Fibroblast of lung (primary cell): Measurements from ENCODE around the gene SLC27A5. TPM values are rescaled to one million over a fixed set of nuclear protein-coding genes. Genes with fewer than 3 reads are reported as not detected.

Source experiments
- DNase-seq, 2 donors: peaks; one replicate each; pipeline versions ENCODE4 v3.0.0 to v3.0.0-alpha.2; 2010; ENCODE audit warnings: low read depth in 2 of 2
- H2AFZ ChIP-seq: 2 replicates; pipeline ENCODE4 v1.5.1; 2012; ENCODE audit warnings: low read length, control low read depth, inconsistent platforms
- H3K27ac ChIP-seq: 2 replicates; pipeline ENCODE4 v1.5.1; 2011; ENCODE audit warnings: low read length, control low read depth; ENCODE audit not compliant: insufficient read depth
- H3K27me3 ChIP-seq: 2 replicates; pipeline ENCODE4 v1.5.1; 2011; ENCODE audit warnings: mild to moderate bottlenecking, low read length; ENCODE audit not compliant: control insufficient read depth, insufficient read depth
- H3K36me3 ChIP-seq: 2 replicates; pipeline ENCODE4 v1.5.1; 2011; ENCODE audit warnings: low read length; ENCODE audit not compliant: control insufficient read depth, insufficient read depth
- H3K4me1 ChIP-seq: 2 replicates; pipeline ENCODE4 v1.5.1; 2011; ENCODE audit warnings: low read length; ENCODE audit not compliant: control insufficient read depth, insufficient read depth; ENCODE audit errors: extremely low read depth
- H3K4me2 ChIP-seq: 2 replicates; pipeline ENCODE4 v1.5.1; 2011; ENCODE audit warnings: low read length, control low read depth; ENCODE audit not compliant: insufficient read depth; ENCODE audit errors: extremely low read depth
- H3K4me3 ChIP-seq, 4 experiments: fragments of 200-600 bp in 1 of 4; sonication (generic) in 1 of 4; replicated peaks in 1 of 4; 2 replicates each; pipeline ENCODE4 v1.5.1; 2011 to 2016; ENCODE audit warnings: low read length in 4 of 4, low read depth in 3 of 4, mild to moderate bottlenecking in 3 of 4, control low read depth in 2 of 4, inconsistent platforms in 1 of 4, mixed read lengths in 1 of 4; ENCODE audit not compliant: insufficient read depth in 1 of 4; ENCODE audit errors: control extremely low read depth in 1 of 4
- H3K79me2 ChIP-seq: 2 replicates; pipeline ENCODE4 v1.5.1; 2012; ENCODE audit warnings: mild to moderate bottlenecking, low read length, inconsistent platforms; ENCODE audit not compliant: control insufficient read depth, insufficient read depth
- H3K9ac ChIP-seq: 2 replicates; pipeline ENCODE4 v1.5.1; 2011; ENCODE audit warnings: mild to moderate bottlenecking, low read length, control low read depth; ENCODE audit not compliant: insufficient read depth
- H3K9me3 ChIP-seq: 2 replicates; pipeline ENCODE4 v1.5.1; 2012; ENCODE audit warnings: low read depth, low read length; ENCODE audit not compliant: control insufficient read depth, insufficient read depth
- H4K20me1 ChIP-seq: 2 replicates; pipeline ENCODE4 v1.5.1; 2011; ENCODE audit warnings: low read length; ENCODE audit not compliant: control insufficient read depth, insufficient read depth; ENCODE audit errors: extremely low read depth
- CTCF ChIP-seq, 2 donors: IDR thresholded peaks in 1 of 2; conservative IDR thresholded peaks in 1 of 2; 1 replicate in 1 of 2; 2 replicates in 1 of 2; pipeline ENCODE4 v1.5.1; 2011 to 2012; ENCODE audit warnings: low read length in 2 of 2, control low read depth in 1 of 2, inconsistent platforms in 1 of 2, low read depth in 1 of 2, mild to moderate bottlenecking in 1 of 2
- EZH2 ChIP-seq: IDR thresholded peaks from 2 replicates; pipeline ENCODE4 v1.5.1; 2012; ENCODE audit warnings: low read length, control low read depth, mild to moderate bottlenecking; ENCODE audit errors: missing control alignments
- polyA plus RNA-seq, 2 donors: library from polyadenylated mRNA; depleted of rRNA in 1 of 2; stranded (reverse) in 1 of 2; unstranded in 1 of 2; fragments of >200 nt; gene quantifications; 2 replicates each; pipeline ENCODE4 v1.2.1, GENCODE V29; 2011 to 2012; ENCODE audit warnings: missing spikeins in 1 of 2
- total RNA-seq: library from RNA; depleted of rRNA; stranded (reverse); fragments of >200 nt; gene quantifications from 2 replicates; pipeline ENCODE4 v1.2.1, GENCODE V29; 2014

Gene SLC27A5
- total and polyA plus RNA-seq, 2 donors (not counting 1 experiment from before 2014, with no cell fraction given) = 5.2 to 10.1 TPM

DNA sequence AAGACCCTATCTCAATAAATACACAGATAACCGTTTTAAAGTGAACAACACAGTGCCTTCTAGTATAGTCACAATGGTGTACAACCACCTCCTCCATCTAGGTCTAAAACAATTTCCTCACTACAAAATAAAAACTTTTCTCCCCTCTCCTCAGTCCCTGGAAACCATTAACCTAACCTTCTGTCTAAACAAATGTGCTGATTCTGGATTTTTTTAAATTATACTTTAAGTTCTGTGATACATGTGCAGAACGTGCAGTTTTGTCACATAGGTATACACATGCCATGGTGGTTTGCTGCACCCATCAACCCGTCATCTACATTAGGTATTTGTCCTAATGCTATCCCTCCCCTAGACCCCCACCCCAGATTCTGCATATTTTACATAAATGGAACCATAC, 17.6 kb upstream of the SLC27A5 start:
- Histone ChIP-seq H3K9me3 (no peaks in the 10 kb centered on the region), H3K4me1 (no peaks in the 10 kb centered on the region), H3K9ac (no peak overlapping the region), H3K27ac (no peak overlapping the region), H4K20me1 (no peaks in the 10 kb centered on the region), H3K27me3 (peaks cover 23% of the 10 kb centered on the region), H2AFZ (no peak overlapping the region), H3K4me3 (no peak overlapping the region), H3K36me3 (no peaks in the 10 kb centered on the region), H3K79me2 (no peaks in the 10 kb centered on the region), H3K4me2 (no peak overlapping the region)
- TF ChIP-seq CTCF (conservative IDR thresholded peaks at IDR 0.05 in 1 of 2, IDR thresholded peaks at IDR 0.05 in 1 of 2; ENCODE audit: low read depth in 1 of 2, low read length in 2 of 2) = no peak
- TF ChIP-seq EZH2 = no peak
- no peak for DNase-seq

- DNase-seq = no peak
- TF ChIP-seq CTCF (conservative IDR thresholded peaks at IDR 0.05 in 1 of 2, IDR thresholded peaks at IDR 0.05 in 1 of 2; ENCODE audit: low read depth in 1 of 2, low read length in 2 of 2) (no peak), EZH2 (no peak)
- peaks cover 9% of the 10 kb centered on the region for H3K4me1 ChIP-seq
- H3K79me2 ChIP-seq = peaks cover 14% of the 10 kb centered on the region
- H4K20me1 ChIP-seq = no peaks in the 10 kb centered on the region
- no peak overlapping the region for H2AFZ ChIP-seq
- H3K36me3 ChIP-seq = no peaks in the 10 kb centered on the region
- no peak overlapping the region for H3K4me3 ChIP-seq
- H3K27ac ChIP-seq = no peak overlapping the region
- H3K4me2 ChIP-seq = no peak overlapping the region
- H3K9me3 ChIP-seq = no peaks in the 10 kb centered on the region
- H3K27me3 ChIP-seq = no peaks in the 10 kb centered on the region
- no peak overlapping the region for H3K9ac ChIP-seq
Observed at GRCh38 chr19:58522709-58523108, 10.9 kb upstream of the SLC27A5 start.

DNA sequence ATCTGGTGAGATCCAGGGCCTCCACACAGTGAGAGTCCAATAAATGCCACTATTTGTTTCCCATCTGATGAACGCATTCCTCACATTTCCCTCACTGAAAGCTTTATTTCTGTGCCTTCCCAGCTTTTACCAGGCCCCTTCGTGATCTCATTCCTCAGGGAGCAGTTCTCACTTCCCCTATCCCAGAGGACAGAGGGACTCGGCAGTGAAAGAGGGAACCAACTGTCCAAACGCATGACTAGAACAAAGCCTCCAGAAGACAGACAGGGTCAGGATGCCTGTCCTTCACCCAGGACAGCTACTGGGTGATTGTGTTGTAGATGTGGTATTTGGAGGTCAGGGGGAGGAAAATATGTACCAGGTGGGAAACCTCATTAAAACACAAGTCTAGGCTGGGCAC, 9.9 kb upstream of the SLC27A5 start:
- no peak for DNase-seq
- no peak overlapping the region for H2AFZ ChIP-seq
- TF ChIP-seq EZH2 = no peak
- no peak for TF ChIP-seq CTCF (conservative IDR thresholded peaks at IDR 0.05 in 1 of 2, IDR thresholded peaks at IDR 0.05 in 1 of 2; ENCODE audit: low read depth in 1 of 2, low read length in 2 of 2)

More for the DNA sequence above, 9.9 kb upstream of the SLC27A5 start:
- H3K9ac ChIP-seq = no peak overlapping the region
- no peak overlapping the region for H3K27ac ChIP-seq
- peaks cover 25% of the 10 kb centered on the region for H3K79me2 ChIP-seq
- no peak overlapping the region for H3K4me2 ChIP-seq
- peaks cover 9% of the 10 kb centered on the region for H3K4me1 ChIP-seq
- H4K20me1 ChIP-seq = no peaks in the 10 kb centered on the region
- H3K36me3 ChIP-seq = peaks cover 9% of the 10 kb centered on the region
- no peaks in the 10 kb centered on the region for H3K27me3 ChIP-seq
- no peaks in the 10 kb centered on the region for H3K9me3 ChIP-seq
- H3K4me3 ChIP-seq = no peak overlapping the region
